ENCODE data around the gene GMCL2.

DNA sequence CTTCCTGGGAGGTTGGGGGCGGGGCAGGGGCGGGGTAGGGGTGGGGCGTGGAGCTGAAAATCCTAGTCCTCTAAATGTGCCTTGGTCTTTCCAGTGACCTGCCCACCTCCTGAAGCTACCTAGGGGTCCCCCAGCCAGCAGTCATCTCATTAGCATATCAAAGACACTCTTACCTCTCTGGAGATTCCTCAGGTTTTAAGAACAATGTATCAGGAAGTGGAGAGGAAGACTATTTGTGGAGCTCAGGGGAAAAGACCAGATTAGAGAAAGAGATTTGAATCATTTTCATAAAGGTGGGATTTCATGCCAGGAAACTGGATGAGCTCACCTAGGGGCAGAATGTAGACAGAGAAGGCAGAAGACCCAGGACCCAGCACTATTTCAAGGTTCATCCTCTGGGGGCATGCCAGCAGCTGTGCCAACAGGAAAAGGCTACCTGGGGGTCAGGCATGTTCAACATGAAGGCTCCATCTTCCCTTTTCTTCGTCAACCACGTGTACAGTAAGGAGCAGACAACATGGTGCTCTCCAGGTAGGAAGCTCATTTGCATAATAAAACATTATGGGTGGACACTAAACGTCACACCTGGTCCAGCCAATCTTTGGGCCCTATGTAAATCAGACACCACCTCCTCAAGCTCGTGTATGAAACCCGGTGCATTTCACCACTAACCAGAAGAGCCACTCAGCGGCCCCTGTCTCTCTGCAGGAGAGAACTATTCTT lies 6.9 kb downstream of the GMCL2 start:
- TF ChIP-seq, protein P1, sequence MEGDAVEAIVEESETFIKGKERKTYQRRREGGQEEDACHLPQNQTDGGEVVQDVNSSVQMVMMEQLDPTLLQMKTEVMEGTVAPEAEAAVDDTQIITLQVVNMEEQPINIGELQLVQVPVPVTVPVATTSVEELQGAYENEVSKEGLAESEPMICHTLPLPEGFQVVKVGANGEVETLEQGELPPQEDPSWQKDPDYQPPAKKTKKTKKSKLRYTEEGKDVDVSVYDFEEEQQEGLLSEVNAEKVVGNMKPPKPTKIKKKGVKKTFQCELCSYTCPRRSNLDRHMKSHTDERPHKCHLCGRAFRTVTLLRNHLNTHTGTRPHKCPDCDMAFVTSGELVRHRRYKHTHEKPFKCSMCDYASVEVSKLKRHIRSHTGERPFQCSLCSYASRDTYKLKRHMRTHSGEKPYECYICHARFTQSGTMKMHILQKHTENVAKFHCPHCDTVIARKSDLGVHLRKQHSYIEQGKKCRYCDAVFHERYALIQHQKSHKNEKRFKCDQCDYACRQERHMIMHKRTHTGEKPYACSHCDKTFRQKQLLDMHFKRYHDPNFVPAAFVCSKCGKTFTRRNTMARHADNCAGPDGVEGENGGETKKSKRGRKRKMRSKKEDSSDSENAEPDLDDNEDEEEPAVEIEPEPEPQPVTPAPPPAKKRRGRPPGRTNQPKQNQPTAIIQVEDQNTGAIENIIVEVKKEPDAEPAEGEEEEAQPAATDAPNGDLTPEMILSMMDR (IDR thresholded peaks at IDR 0.05) = no peak
- TF ChIP-seq POLR2AphosphoS5 (IDR thresholded peaks at IDR 0.05) = no peak

Data from gastroesophageal sphincter (tissue), 3 donors.